K562 (cell line): ENCODE data around the gene PSAP. TPM values are rescaled to one million over a fixed set of nuclear protein-coding genes. Genes with fewer than 3 reads are reported as not detected.

Experiments used
- ARID4B ChIP-seq: sonication (generic); formaldehyde crosslinking; IDR thresholded peaks from 2 replicates; pipeline ENCODE4 v1.8.0; 2022; ENCODE audit warnings: mild to moderate bottlenecking, missing genetic modification reagents
- BDP1 ChIP-seq: IDR thresholded peaks from 3 replicates; pipeline ENCODE4 v1.6.1; 2011; ENCODE audit not compliant: insufficient read length, insufficient read depth
- BRD9 ChIP-seq: fragments of 450-650 bp; IDR thresholded peaks from 2 replicates; pipeline ENCODE4 v1.6.1; 2018; ENCODE audit warnings: low read depth; ENCODE audit not compliant: partially characterized antibody
- KAT7 ChIP-seq: sonication (generic); formaldehyde crosslinking; IDR thresholded peaks from 2 replicates; pipeline ENCODE4 v1.8.0; 2022; ENCODE audit warnings: missing genetic modification reagents, mild to moderate bottlenecking, borderline replicate concordance
- MLX ChIP-seq, 2 experiments: fragments of 450-650 bp in 1 of 2; sonication (generic) in 1 of 2; formaldehyde crosslinking; conservative IDR thresholded peaks; 2 replicates each; pipeline versions ENCODE4 v1.4.0 to v1.8.1; 2020 to 2022; ENCODE audit warnings: mild to moderate bottlenecking in 1 of 2, missing genetic modification reagents in 1 of 2
- NFE2L1 ChIP-seq: fragments of 450-650 bp; IDR thresholded peaks from 2 replicates; pipeline ENCODE4 v1.6.1; 2016; ENCODE audit warnings: missing genetic modification characterization, low read depth, mild to moderate bottlenecking, missing compliant biosample characterization, moderate library complexity, borderline replicate concordance
- POLR2B ChIP-seq: fragments of 450-650 bp; IDR thresholded peaks from 2 replicates; pipeline ENCODE4 v1.6.1; 2018; ENCODE audit warnings: low read depth; ENCODE audit not compliant: partially characterized antibody
- POLR2H ChIP-seq: IDR thresholded peaks from 2 replicates; pipeline ENCODE4 v1.6.1; 2016; ENCODE audit warnings: missing genetic modification characterization, low read depth, mild to moderate bottlenecking, control low read depth, missing compliant biosample characterization, moderate library complexity
- SAFB ChIP-seq: fragments of 200-400 bp; formaldehyde crosslinking; IDR thresholded peaks from 2 replicates; pipeline ENCODE4 v1.6.1; 2017; ENCODE audit warnings: low read depth, low read length, borderline replicate concordance
- SRSF7 ChIP-seq: fragments of 200-400 bp; formaldehyde crosslinking; optimal IDR thresholded peaks from 2 replicates; pipeline ENCODE3; 2017; ENCODE audit warnings: mild to moderate bottlenecking, low read depth, low read length
- TCF15 ChIP-seq: fragments of 250-450 bp; sonication (Bioruptor Pico); IDR thresholded peaks from 2 replicates; pipeline ENCODE4 v1.8.0; 2022; ENCODE audit warnings: moderate library complexity, mild to moderate bottlenecking, inconsistent platforms
- TGIF2 ChIP-seq: sonication (generic); formaldehyde crosslinking; IDR thresholded peaks from 2 replicates; pipeline ENCODE4 v1.8.1; 2022; ENCODE audit warnings: mild to moderate bottlenecking, missing genetic modification reagents, moderate library complexity
- ZBTB1 ChIP-seq: sonication (generic); formaldehyde crosslinking; IDR thresholded peaks from 2 replicates; pipeline ENCODE4 v1.8.1; 2023; ENCODE audit warnings: missing genetic modification reagents, low read depth, mild to moderate bottlenecking, borderline replicate concordance
- ZC3H4 ChIP-seq: sonication (generic); formaldehyde crosslinking; IDR thresholded peaks from 2 replicates; pipeline ENCODE4 v1.9.0; 2021; ENCODE audit warnings: missing genetic modification reagents, borderline replicate concordance
- ZKSCAN1 ChIP-seq: fragments of 150-350 bp; IDR thresholded peaks from 2 replicates; pipeline ENCODE4 v1.6.1; 2016; ENCODE audit warnings: low read depth, low read length
- ZMIZ1 ChIP-seq, 2 experiments: fragments of 150-350 bp in 1 of 2; IDR thresholded peaks; 2 replicates each; pipeline ENCODE4 v1.6.1; 2012 to 2016; ENCODE audit warnings: low read depth in 2 of 2, low read length in 2 of 2, mild to moderate bottlenecking in 1 of 2, moderate library complexity in 1 of 2
- ZNF12 ChIP-seq: sonication (generic); formaldehyde crosslinking; IDR thresholded peaks from 2 replicates; pipeline ENCODE4 v1.4.0; 2020; ENCODE audit warnings: mild to moderate bottlenecking, missing genetic modification reagents
- polyA plus RNA-seq, 8 experiments: library from polyadenylated mRNA; depleted of rRNA in 4 of 8; stranded (reverse) in 5 of 8; unstranded in 3 of 8; fragments of >200 nt; fragmentation: Nextera tagmentation in 2 of 8; fragmentation: Illumina TruSeq in 1 of 8; extraction: Ambion mirVana in 2 of 8; extraction: Trizol in 1 of 8; gene quantifications; 2 replicates each; pipeline versions ENCODE4 v1.2.1 to v1.2.3, GENCODE V29; 2011 to 2014; ENCODE audit warnings: inconsistent platforms in 1 of 8, missing spikeins in 1 of 8
- total RNA-seq, 7 experiments: library from RNA; depleted of rRNA in 6 of 7; stranded (reverse); fragments of >200 nt in 6 of 7; fragmentation: Illumina TruSeq in 2 of 7; extraction: Trizol in 2 of 7; gene quantifications; 2 replicates each; pipeline versions ENCODE4 v1.2.1 to v1.2.3, GENCODE V29; 2011 to 2021; ENCODE audit warnings: low replicate concordance in 1 of 7

The PSAP gene
- total and polyA plus RNA-seq, 9 of the 15 experiments (the other 6 are each of a cell fraction or from before 2014, with no cell fraction given), result 245 to 700 (median 429) TPM

- TF ChIP-seq ZMIZ1 (IDR thresholded peaks at IDR 0.05; ENCODE audit: low read depth in 2 of 2, low read length in 2 of 2) (peak in 1 of 2 experiments; percentile 69; a peak in 2 of 4 replicates), TCF15 (no peak), ARID4B (peak; percentile 96), ZBTB1 (peak; percentile 72; the same call in 1 of the 2 replicates), ZKSCAN1 (peak; percentile 17; the same call in 1 of the 2 replicates), POLR2B (peak; percentile 98), NFE2L1 (tag) (no peak), SAFB (no peak), ZNF12 (no peak), POLR2H (tag) (peak; percentile 96), BRD9 (peak; percentile 63), KAT7 (CRISPR knock-in tag) (peak; percentile 85; the same call in 1 of the 2 replicates), BDP1 (no peak), ZC3H4 (CRISPR knock-in tag) (peak; percentile 47; the same call in 1 of the 2 replicates), SRSF7 (no peak), MLX (CRISPR knock-in tag; conservative IDR thresholded peaks at IDR 0.05) (peak in 1 of 2 experiments; percentile 44; a peak in 1 of 4 replicates), TGIF2 (CRISPR knock-in tag) (peak; percentile 77; the same call in 1 of the 2 replicates)
Observed at GRCh38 chr10:71850743-71851464, at the start of gene PSAP (continued).
